Stimulated activated naive CD8-positive, alpha-beta T cell treated with anti-CD3 and anti-CD28 coated beads, Interleukin-15, Interleukin-2, amounts not matched to agents 100 U/mL and 50 U/mL, for 24 hours (primary cell): ENCODE results near the gene NDFIP2.
"Not testable (repeated sequence)": the region's sequence is repeated elsewhere in the genome, so short reads cannot be mapped to it uniquely, and the experiment has no call there.

Experiments used
- ATAC-seq: fragments of 150-1000 bp; cut with Tn5 transposase; one replicate; pipeline ENCODE4 v1.10.0; 2021
- DNase-seq: peaks from one replicate; pipeline ENCODE4 v3.0.0; 2021

The NDFIP2 gene

DNA sequence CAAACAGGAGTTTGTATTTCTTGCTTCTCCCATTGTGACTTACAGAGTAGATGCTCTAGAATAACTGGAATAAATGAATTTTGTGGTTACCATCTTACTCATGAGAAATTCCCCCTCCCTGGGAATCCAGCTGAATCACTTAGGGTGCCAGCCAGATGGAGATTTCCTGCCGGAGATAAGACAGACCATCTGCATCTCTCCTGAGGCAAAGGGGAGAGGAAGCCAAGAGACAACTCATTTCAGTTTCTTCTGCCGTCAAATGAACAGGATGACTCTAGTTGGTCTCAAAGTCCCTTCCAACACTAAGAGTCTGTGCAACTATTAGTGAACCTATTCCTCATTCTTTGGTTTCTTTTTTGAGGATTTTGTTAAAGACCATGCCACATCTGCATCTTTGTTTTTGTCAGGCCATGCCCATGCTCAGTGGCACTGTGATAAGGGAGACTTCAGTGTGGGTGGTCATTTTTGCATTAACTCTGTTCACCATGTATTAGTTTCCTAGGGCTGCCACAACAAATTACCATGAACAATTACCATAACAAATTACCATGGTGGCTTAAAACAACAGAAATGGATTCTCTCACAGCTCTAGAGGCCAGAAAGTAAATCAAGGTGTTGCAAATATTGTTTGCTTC is 112.8 kb downstream of the NDFIP2 start:
- ATAC-seq, result no peak
- no peak for DNase-seq

DNA sequence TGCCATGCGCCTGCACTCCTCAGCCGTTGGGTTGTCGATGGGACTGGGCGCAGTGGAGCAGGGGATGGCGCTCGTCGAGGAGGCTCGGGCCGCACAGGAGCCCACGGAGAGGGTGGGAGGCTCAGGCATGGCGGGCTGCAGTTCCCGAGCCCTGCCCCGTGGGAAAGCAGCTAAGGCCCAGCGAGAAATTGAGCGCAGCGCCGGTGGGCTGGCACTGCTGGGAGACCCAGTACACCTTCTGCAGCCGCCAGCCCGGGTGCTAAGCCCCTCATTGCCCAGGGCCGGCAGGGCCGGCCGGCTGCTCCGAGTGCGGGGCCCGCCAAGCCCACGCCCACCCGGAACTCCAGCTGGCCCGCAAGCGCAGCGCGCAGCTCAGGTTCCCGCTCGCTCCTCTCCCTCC is 119.2 kb downstream of the NDFIP2 start:
- not testable (repeated sequence) for DNase-seq, ATAC-seq

DNA sequence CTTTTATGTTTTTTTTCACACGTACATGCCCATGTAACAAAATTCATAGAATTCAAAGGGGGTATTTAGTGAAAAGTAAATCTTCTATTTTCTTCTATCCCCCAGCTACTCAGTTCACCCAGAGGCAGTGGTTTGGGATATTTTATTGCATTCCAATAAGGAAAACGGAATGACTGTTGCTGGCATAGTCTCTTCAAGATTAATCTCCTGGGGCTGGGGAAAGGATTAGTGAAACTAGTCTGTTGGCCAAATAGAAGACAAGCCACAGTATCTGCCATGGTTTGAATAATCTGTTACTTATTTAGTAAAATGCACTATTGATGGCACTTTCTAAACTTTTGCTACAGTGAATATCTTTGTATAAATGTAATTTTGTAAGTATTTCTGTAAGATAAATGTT is 122.0 kb downstream of the NDFIP2 start:
- DNase-seq, result no peak
- no peak for ATAC-seq

DNA sequence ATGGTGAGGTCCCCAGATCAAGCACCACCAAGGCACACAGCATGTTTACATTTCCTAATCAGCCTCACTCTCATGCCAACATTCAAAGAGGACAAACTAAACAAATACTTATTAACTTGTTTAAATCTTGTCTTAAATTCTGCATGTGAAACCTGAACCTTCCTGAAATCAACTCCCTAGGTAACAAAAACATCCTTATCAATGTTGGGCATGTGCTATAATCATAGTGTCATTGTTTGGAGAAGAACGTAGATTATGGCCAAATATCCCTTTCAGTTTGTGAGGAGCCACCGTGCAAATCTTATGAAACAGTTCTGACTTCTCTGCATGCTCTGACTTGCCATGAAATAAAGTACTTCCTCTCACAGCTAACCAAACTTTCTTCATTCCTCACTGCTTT is 123.8 kb downstream of the NDFIP2 start:
- ATAC-seq, result no peak

More for the DNA sequence above, 123.8 kb downstream of the NDFIP2 start:
- no peak for DNase-seq
